ENCODE measurements around the gene KASH5.
A peak's percentile ranks its signal among the peaks of the same experiment; 100 is the strongest.

Gene KASH5

DNA sequence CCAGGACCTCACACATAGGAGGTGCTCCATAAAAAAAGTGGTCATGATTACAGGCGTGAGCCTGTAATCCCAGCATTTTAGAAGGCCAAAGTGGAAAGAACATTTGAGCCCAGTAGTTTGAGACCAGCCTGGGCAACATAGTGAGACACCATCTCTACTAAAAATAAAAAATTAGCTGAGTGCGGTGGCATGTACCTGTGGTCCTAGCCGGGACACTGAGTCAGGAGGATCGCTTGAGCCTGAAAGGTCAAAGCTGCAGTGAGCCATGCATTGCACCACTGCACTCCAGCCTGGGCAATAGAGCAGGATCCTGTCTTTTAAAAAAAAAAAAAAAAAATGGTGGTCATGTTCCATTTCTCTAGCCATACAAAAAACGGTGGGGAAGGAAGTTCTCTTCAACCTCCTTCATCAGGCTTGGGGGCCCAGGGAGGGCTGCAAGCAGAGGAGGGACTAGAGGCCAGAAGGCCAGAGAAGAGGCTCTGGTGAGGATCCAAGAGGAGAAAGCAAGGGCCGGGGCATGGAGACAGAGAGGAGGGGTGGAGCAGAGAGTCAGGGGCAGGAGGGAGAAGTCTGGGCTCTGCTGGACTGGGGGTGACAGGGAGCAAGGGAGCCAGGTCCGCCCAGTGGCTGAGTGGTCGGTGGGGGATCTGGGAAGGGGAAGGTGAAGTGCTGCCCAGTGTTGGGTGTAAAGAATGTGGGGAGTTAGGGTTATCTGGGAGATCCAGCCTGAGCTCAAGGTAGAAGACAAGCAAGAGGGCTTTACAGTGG, 8.9 kb downstream of the KASH5 start:
- H3K9me3 ChIP-seq (ENCODE audit: control insufficient read depth, insufficient read depth, low read depth, low read length) = no peaks in the 10 kb centered on the region
- ChIA-PET POLR2A (interaction anchor here (0.6 to 1.4 kb wide), 2 partner anchors 46 to 221 kb away, joined by 3 to 5 read pairs; no protein-coding TSS in a partner anchor), CTCF (no interaction called here)
- H3K36me3 ChIP-seq (ENCODE audit: control insufficient read depth in 2 of 2, insufficient read depth in 1 of 2, low read length in 2 of 2) = no peaks in the 10 kb centered on the region
- TF ChIP-seq ZNF121 (tag by site-specific recombination; IDR thresholded peaks at IDR 0.05) (peak; percentile 92), ZNF211 (tag by site-specific recombination; IDR thresholded peaks at IDR 0.05; ENCODE audit: low read depth) (no peak)
- H3K4me1 ChIP-seq (ENCODE audit: control insufficient read depth, insufficient read depth, low read length) = no peaks in the 10 kb centered on the region
- no peak overlapping the region for H3K4me3 ChIP-seq (ENCODE audit: low read depth, low read length)
- no peak overlapping the region for H3K27ac ChIP-seq (ENCODE audit: extremely low read depth, low read depth, low read length)

DNA sequence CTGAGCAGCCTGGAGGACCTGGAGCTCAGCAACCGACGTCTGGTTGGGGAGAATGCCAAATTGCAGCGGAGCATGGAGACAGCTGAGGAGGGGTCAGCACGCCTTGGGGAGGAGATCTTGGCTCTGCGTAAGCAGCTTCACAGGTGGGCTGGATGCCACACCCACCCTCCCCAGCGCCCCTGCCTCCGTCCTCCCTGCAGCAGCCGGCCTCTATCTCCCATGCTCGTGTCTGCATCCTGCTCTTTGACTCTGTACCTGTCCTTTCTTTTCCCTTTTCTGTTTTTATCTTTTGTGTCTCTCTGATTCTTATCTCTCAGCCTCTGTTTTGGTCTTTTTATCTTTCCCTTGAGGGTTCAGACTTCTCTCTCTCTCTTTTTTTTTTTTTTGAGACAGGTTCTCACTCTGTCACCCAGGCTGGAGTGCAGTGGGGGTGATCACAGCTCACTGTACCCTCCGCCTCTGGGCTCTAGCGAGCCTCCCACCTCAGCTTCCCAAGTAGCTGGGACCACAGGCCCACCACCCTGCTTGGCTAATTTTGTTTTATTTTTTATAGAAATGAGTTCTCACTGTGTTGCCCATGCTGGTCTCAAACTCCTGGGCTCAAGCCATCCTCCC, 10.1 kb downstream of the KASH5 start:
- no peaks in the 10 kb centered on the region for H3K36me3 ChIP-seq (ENCODE audit: control insufficient read depth in 2 of 2, insufficient read depth in 1 of 2, low read length in 2 of 2)
- no peak overlapping the region for H3K4me3 ChIP-seq (ENCODE audit: low read depth, low read length)
- no peak for TF ChIP-seq ZNF76 (tag by site-specific recombination; IDR thresholded peaks at IDR 0.05; ENCODE audit: borderline replicate concordance, low read depth)
- no peak for TF ChIP-seq ZNF555 (tag by site-specific recombination; conservative IDR thresholded peaks at IDR 0.05)
- TF ChIP-seq, protein P1, sequence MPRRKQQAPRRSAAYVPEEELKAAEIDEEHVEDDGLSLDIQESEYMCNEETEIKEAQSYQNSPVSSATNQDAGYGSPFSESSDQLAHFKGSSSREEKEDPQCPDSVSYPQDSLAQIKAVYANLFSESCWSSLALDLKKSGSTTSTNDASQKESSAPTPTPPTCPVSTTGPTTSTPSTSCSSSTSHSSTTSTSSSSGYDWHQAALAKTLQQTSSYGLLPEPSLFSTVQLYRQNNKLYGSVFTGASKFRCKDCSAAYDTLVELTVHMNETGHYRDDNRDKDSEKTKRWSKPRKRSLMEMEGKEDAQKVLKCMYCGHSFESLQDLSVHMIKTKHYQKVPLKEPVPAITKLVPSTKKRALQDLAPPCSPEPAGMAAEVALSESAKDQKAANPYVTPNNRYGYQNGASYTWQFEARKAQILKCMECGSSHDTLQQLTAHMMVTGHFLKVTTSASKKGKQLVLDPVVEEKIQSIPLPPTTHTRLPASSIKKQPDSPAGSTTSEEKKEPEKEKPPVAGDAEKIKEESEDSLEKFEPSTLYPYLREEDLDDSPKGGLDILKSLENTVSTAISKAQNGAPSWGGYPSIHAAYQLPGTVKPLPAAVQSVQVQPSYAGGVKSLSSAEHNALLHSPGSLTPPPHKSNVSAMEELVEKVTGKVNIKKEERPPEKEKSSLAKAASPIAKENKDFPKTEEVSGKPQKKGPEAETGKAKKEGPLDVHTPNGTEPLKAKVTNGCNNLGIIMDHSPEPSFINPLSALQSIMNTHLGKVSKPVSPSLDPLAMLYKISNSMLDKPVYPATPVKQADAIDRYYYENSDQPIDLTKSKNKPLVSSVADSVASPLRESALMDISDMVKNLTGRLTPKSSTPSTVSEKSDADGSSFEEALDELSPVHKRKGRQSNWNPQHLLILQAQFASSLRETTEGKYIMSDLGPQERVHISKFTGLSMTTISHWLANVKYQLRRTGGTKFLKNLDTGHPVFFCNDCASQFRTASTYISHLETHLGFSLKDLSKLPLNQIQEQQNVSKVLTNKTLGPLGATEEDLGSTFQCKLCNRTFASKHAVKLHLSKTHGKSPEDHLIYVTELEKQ (tag by site-specific recombination; IDR thresholded peaks at IDR 0.05; ENCODE audit: borderline replicate concordance) = no peak
- TF ChIP-seq, protein P2, sequence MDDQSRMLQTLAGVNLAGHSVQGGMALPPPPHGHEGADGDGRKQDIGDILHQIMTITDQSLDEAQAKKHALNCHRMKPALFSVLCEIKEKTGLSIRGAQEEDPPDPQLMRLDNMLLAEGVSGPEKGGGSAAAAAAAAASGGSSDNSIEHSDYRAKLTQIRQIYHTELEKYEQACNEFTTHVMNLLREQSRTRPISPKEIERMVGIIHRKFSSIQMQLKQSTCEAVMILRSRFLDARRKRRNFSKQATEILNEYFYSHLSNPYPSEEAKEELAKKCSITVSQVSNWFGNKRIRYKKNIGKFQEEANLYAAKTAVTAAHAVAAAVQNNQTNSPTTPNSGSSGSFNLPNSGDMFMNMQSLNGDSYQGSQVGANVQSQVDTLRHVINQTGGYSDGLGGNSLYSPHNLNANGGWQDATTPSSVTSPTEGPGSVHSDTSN (CRISPR knock-in tag; IDR thresholded peaks at IDR 0.05) = no peak
- TF ChIP-seq, protein P3, sequence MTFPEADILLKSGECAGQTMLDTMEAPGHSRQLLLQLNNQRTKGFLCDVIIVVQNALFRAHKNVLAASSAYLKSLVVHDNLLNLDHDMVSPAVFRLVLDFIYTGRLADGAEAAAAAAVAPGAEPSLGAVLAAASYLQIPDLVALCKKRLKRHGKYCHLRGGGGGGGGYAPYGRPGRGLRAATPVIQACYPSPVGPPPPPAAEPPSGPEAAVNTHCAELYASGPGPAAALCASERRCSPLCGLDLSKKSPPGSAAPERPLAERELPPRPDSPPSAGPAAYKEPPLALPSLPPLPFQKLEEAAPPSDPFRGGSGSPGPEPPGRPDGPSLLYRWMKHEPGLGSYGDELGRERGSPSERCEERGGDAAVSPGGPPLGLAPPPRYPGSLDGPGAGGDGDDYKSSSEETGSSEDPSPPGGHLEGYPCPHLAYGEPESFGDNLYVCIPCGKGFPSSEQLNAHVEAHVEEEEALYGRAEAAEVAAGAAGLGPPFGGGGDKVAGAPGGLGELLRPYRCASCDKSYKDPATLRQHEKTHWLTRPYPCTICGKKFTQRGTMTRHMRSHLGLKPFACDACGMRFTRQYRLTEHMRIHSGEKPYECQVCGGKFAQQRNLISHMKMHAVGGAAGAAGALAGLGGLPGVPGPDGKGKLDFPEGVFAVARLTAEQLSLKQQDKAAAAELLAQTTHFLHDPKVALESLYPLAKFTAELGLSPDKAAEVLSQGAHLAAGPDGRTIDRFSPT (tag by site-specific recombination; IDR thresholded peaks at IDR 0.05) = no peak
- no peak for TF ChIP-seq ZNF791 (tag by site-specific recombination; IDR thresholded peaks at IDR 0.05)
- TF ChIP-seq ZNF302 (tag by site-specific recombination; IDR thresholded peaks at IDR 0.05; ENCODE audit: low read depth) = no peak
- TF ChIP-seq ZNF624 (tag by site-specific recombination; IDR thresholded peaks at IDR 0.05) = no peak
- TF ChIP-seq, protein P4, sequence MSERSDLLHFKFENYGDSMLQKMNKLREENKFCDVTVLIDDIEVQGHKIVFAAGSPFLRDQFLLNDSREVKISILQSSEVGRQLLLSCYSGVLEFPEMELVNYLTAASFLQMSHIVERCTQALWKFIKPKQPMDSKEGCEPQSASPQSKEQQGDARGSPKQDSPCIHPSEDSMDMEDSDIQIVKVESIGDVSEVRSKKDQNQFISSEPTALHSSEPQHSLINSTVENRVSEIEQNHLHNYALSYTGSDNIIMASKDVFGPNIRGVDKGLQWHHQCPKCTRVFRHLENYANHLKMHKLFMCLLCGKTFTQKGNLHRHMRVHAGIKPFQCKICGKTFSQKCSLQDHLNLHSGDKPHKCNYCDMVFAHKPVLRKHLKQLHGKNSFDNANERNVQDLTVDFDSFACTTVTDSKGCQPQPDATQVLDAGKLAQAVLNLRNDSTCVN (tag by site-specific recombination; optimal IDR thresholded peaks at IDR 0.05) = no peak
- TF ChIP-seq, protein P5, sequence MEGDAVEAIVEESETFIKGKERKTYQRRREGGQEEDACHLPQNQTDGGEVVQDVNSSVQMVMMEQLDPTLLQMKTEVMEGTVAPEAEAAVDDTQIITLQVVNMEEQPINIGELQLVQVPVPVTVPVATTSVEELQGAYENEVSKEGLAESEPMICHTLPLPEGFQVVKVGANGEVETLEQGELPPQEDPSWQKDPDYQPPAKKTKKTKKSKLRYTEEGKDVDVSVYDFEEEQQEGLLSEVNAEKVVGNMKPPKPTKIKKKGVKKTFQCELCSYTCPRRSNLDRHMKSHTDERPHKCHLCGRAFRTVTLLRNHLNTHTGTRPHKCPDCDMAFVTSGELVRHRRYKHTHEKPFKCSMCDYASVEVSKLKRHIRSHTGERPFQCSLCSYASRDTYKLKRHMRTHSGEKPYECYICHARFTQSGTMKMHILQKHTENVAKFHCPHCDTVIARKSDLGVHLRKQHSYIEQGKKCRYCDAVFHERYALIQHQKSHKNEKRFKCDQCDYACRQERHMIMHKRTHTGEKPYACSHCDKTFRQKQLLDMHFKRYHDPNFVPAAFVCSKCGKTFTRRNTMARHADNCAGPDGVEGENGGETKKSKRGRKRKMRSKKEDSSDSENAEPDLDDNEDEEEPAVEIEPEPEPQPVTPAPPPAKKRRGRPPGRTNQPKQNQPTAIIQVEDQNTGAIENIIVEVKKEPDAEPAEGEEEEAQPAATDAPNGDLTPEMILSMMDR (tag by site-specific recombination; IDR thresholded peaks at IDR 0.05) = no peak
- TF ChIP-seq MZF1 (tag by site-specific recombination; IDR thresholded peaks at IDR 0.05; ENCODE audit: borderline replicate concordance) = no peak
- no peak for TF ChIP-seq FEZF1 (tag by site-specific recombination; IDR thresholded peaks at IDR 0.05)
- TF ChIP-seq GLIS1 (tag by site-specific recombination; IDR thresholded peaks at IDR 0.05) = no peak
- TF ChIP-seq ZNF560 (tag by site-specific recombination; IDR thresholded peaks at IDR 0.05; ENCODE audit: borderline replicate concordance) = no peak
- TF ChIP-seq IKZF3 (tag by site-specific recombination; IDR thresholded peaks at IDR 0.05) = no peak
- TF ChIP-seq KLF9 (tag by site-specific recombination; IDR thresholded peaks at IDR 0.05; ENCODE audit: low read depth) = no peak
- ChIA-PET CTCF (no interaction called here), POLR2A (interaction anchor here (1.4 kb wide), 1 partner anchor 44 kb away, joined by 3 read pairs; no protein-coding TSS in a partner anchor)
- H3K4me1 ChIP-seq (ENCODE audit: control insufficient read depth, insufficient read depth, low read length) = no peaks in the 10 kb centered on the region
- H3K9me3 ChIP-seq (ENCODE audit: control insufficient read depth, insufficient read depth, low read depth, low read length) = no peaks in the 10 kb centered on the region
- H3K27ac ChIP-seq (ENCODE audit: extremely low read depth, low read depth, low read length) = no peak overlapping the region

Data from HEK293 (cell line).